Endothelial cell of umbilical vein (primary cell): ENCODE measurements around the gene ZNF525. TPM values are rescaled to one million over a fixed set of nuclear protein-coding genes. Genes with fewer than 3 reads are reported as not detected.

Experiments
- BruUV-seq: library from RNA; stranded (reverse); fragments of 400-500 nt; replicated peaks from 2 replicates; lab custom pipeline; 2021; lab: Mats Ljungman, UMichigan
- CTCF ChIA-PET: fragments of 300-600, 350-600 bp; sonication (Branson Sonifier 250); formaldehyde crosslinking; loops from one replicate; lab custom pipeline; 2021; ENCODE audit warnings: antibody characterized with exemption, inconsistent platforms; lab: Charles Lee
- POLR2A ChIA-PET: fragments of 300-600, 350-600 bp; sonication (Branson Sonifier 250); formaldehyde crosslinking; loops from one replicate; lab custom pipeline; 2021; ENCODE audit warnings: antibody characterized with exemption, inconsistent platforms; lab: Charles Lee
- DNase-seq: peaks from one replicate; pipeline ENCODE4 v3.0.0-alpha.2; 2011; ENCODE audit warnings: low read depth, low spot score
- FAIRE-seq: peaks from 2 replicates; lab custom pipeline; 2011; peaks lifted over from hg19 to GRCh38; lab: Jason Lieb, UNC
- H2AFZ ChIP-seq: 2 replicates; pipeline ENCODE4 v1.6.0; 2012; ENCODE audit warnings: low read depth, low read length, control low read depth, inconsistent platforms
- H3K27ac ChIP-seq: 2 replicates; pipeline ENCODE4 v1.5.1; 2011; ENCODE audit warnings: low read depth, mild to moderate bottlenecking, control low read depth, low read length, moderate library complexity; ENCODE audit not compliant: insufficient read depth
- H3K27me3 ChIP-seq, 2 experiments: 2 replicates each; pipeline versions ENCODE4 v1.6.0 to v1.6.1; 2011; ENCODE audit warnings: low read length in 2 of 2, mixed read lengths in 1 of 2; ENCODE audit not compliant: control insufficient read depth in 2 of 2, insufficient read depth in 2 of 2
- H3K36me3 ChIP-seq, 2 experiments: 2 replicates in 1 of 2; 3 replicates in 1 of 2; pipeline ENCODE4 v1.5.1; 2011; ENCODE audit warnings: low read length in 2 of 2, mild to moderate bottlenecking in 1 of 2, moderate library complexity in 1 of 2; ENCODE audit not compliant: control insufficient read depth in 2 of 2, insufficient read depth in 2 of 2; ENCODE audit errors: extremely low read depth in 1 of 2
- H3K4me1 ChIP-seq: 3 replicates; pipeline ENCODE4 v1.5.1; 2011; ENCODE audit warnings: mild to moderate bottlenecking, low read length; ENCODE audit not compliant: control insufficient read depth, insufficient read depth; ENCODE audit errors: extremely low read depth
- H3K4me2 ChIP-seq: 2 replicates; pipeline ENCODE4 v1.6.1; 2011; ENCODE audit warnings: low read length, control low read depth, mixed read lengths; ENCODE audit not compliant: insufficient read depth
- H3K4me3 ChIP-seq, 3 experiments: fragments of 200-600 bp in 1 of 3; sonication (generic), shearing (Covaris generic) in 1 of 3; replicated peaks in 1 of 3; 2 replicates each; pipeline ENCODE4 v1.5.1; 2011 to 2016; ENCODE audit warnings: control low read depth in 3 of 3, low read length in 3 of 3, mild to moderate bottlenecking in 2 of 3, inconsistent platforms in 1 of 3, low read depth in 1 of 3, moderate library complexity in 1 of 3; ENCODE audit not compliant: insufficient read depth in 1 of 3
- H3K79me2 ChIP-seq: 2 replicates; pipeline ENCODE4 v1.6.0; 2012; ENCODE audit warnings: low read length, inconsistent platforms; ENCODE audit not compliant: control insufficient read depth, insufficient read depth
- H3K9ac ChIP-seq: replicated peaks from 2 replicates; pipeline ENCODE3; 2011; ENCODE audit warnings: low read length, control low read depth; ENCODE audit not compliant: insufficient read depth; ENCODE audit errors: extremely low read depth
- H3K9me1 ChIP-seq: replicated peaks from 3 replicates; pipeline ENCODE4 v1.6.0; 2011; ENCODE audit warnings: mild to moderate bottlenecking, low read length; ENCODE audit not compliant: control insufficient read depth, insufficient read depth; ENCODE audit errors: extremely low read depth
- H3K9me3 ChIP-seq: replicated peaks from 2 replicates; pipeline ENCODE4 v1.5.1; 2012; ENCODE audit warnings: low read length, inconsistent platforms; ENCODE audit not compliant: control insufficient read depth, insufficient read depth
- H4K20me1 ChIP-seq: replicated peaks from 2 replicates; pipeline ENCODE3; 2011; ENCODE audit warnings: mild to moderate bottlenecking, low read length; ENCODE audit not compliant: control insufficient read depth, insufficient read depth; ENCODE audit errors: extremely low read depth
- CTCF ChIP-seq, 2 donors: IDR thresholded peaks; 1 replicate in 1 of 2; 2 replicates in 1 of 2; pipeline ENCODE4 v1.5.1; 2011; ENCODE audit warnings: low read length in 2 of 2, mild to moderate bottlenecking in 2 of 2, moderate library complexity in 2 of 2, control low read depth in 1 of 2, inconsistent platforms in 1 of 2, low read depth in 1 of 2; ENCODE audit not compliant: insufficient read depth in 1 of 2; ENCODE audit errors: extremely low read depth in 1 of 2
- EZH2 ChIP-seq: IDR thresholded peaks from 2 replicates; pipeline ENCODE4 v1.6.1; 2012; ENCODE audit warnings: borderline replicate concordance, low read depth, mild to moderate bottlenecking, moderate library complexity, low read length, inconsistent platforms; ENCODE audit not compliant: severe bottlenecking
- MAX ChIP-seq: IDR thresholded peaks from 2 replicates; pipeline ENCODE4 v1.6.1; 2011; ENCODE audit not compliant: insufficient read depth, insufficient read length
- POLR2A ChIP-seq: IDR thresholded peaks from 2 replicates; pipeline ENCODE4 v1.6.1; 2012; ENCODE audit warnings: low read depth, mild to moderate bottlenecking, control low read depth, low read length
- POLR2AphosphoS5 ChIP-seq: IDR thresholded peaks from 2 replicates; pipeline ENCODE4 v1.6.1; 2012; ENCODE audit warnings: low read depth, mild to moderate bottlenecking, control low read depth, low read length, moderate library complexity; ENCODE audit not compliant: insufficient read depth
- dilution Hi-C: fragments of 300-500 bp; cut with MboI; formaldehyde crosslinking; loops from one replicate; pipeline ENCODE4 v1.15.0; 2019; ENCODE audit warnings: low sequenced_read_pairs; ENCODE audit not compliant: extremely low pct_ligation_motif_present
- intact Hi-C: fragments of 100-400 bp; cut with micrococcal nuclease; formaldehyde crosslinking; loops from one replicate; pipeline ENCODE4 v1.10.0; 2022
- polyA plus RNA-seq, 4 experiments: library from polyadenylated mRNA; depleted of rRNA in 3 of 4; stranded (reverse) in 3 of 4; unstranded in 1 of 4; fragments of >200 nt; gene quantifications; 2 replicates each; pipeline versions ENCODE4 v1.2.1 to v1.2.3, GENCODE V29; 2011 to 2012; ENCODE audit warnings: missing spikeins in 1 of 4
- total RNA-seq: library from RNA; stranded (reverse); gene quantifications from 2 replicates; pipeline ENCODE4 v1.2.3, GENCODE V29; 2021

Gene ZNF525
- total and polyA plus RNA-seq, 2 donors (not counting 3 experiments of a cell fraction or from before 2014, with no cell fraction given): 0.59 to 3.8 TPM

- BruUV-seq: no TSS peak
- intact Hi-C loops (loop anchor here (2.0 to 10.0 kb wide), 4 partner anchors 34 to 237 kb away; partner anchors contain the start of genes ZNF665, ZNF765 and ZNF813), dilution Hi-C loops (no loop called here)
- Histone ChIP-seq H3K4me1 (peaks cover 14% of the 10 kb centered on the region), H3K9me1 (no peaks in the 10 kb centered on the region), H3K9ac (peak within 1 kb of the TSS; percentile 96), H3K9me3 (no peaks in the 10 kb centered on the region), H3K36me3 (no peaks in the 10 kb centered on the region), H2AFZ (peak within 1 kb of the TSS; percentile 99), H3K79me2 (peaks cover 6% of the 10 kb centered on the region), H3K4me2 (peak within 1 kb of the TSS; percentile 93), H4K20me1 (no peaks in the 10 kb centered on the region), H3K27ac (peak within 1 kb of the TSS; percentile 80), H3K4me3 (peak within 1 kb of the TSS; percentile 74 to 98 (median 98)), H3K27me3 (no peaks in the 10 kb centered on the region)
- peak; percentile 98 for FAIRE-seq
- peak; percentile 56 for TF ChIP-seq MAX
- TF ChIP-seq POLR2A: peak; percentile 83
- TF ChIP-seq POLR2AphosphoS5: peak; percentile 73
- TF ChIP-seq CTCF (IDR thresholded peaks at IDR 0.05; ENCODE audit: extremely low read depth in 1 of 2, insufficient read depth in 1 of 2, low read depth in 1 of 2, low read length in 2 of 2): peak in 1 of 2 donors; percentile 59
- TF ChIP-seq EZH2: no peak
- POLR2A ChIA-PET: no interaction called here
- CTCF ChIA-PET: interaction anchor here (1.4 to 1.7 kb wide), 2 partner anchors 89 to 236 kb away, joined by 5 to 7 read pairs; no protein-coding TSS in a partner anchor
- peak; percentile 96 for DNase-seq
Measured at GRCh38 chr19:53431399-53432087, 66.0 kb downstream of the ZNF525 start, which contains the start of gene ZNF761. Gene ZNF761, plus strand, starts transcription at chr19:53431984. Its CDS starts 15,285 bp downstream, at chr19:53447269.
